Large intestine (tissue), 3 donors: ENCODE measurements around the gene EIPR1. TPM values are rescaled to one million over a fixed set of nuclear protein-coding genes. Genes with fewer than 3 reads are reported as not detected.
"Not testable (repeated sequence)": the region's sequence is repeated elsewhere in the genome, so short reads cannot be mapped to it uniquely, and the experiment has no call there.

ENCODE experiments used
- DNase-seq, 2 donors: peaks; one replicate each; pipeline versions ENCODE4 v3.0.0 to v3.0.0-alpha.2; 2013
- H3K27ac ChIP-seq: one replicate; pipeline ENCODE4 v1.5.1; 2013; ENCODE audit warnings: low read length
- H3K27me3 ChIP-seq: 2 replicates; pipeline ENCODE4 v1.6.1; 2013; ENCODE audit warnings: low read length; ENCODE audit not compliant: control insufficient read depth, insufficient read depth
- H3K36me3 ChIP-seq: 2 replicates; pipeline ENCODE4 v1.6.1; 2013; ENCODE audit warnings: low read length; ENCODE audit not compliant: control insufficient read depth, insufficient read depth
- H3K4me1 ChIP-seq: one replicate; pipeline ENCODE4 v1.6.1; 2013; ENCODE audit warnings: low read length; ENCODE audit not compliant: control insufficient read depth, insufficient read depth
- H3K4me3 ChIP-seq: one replicate; pipeline ENCODE4 v1.5.1; 2013; ENCODE audit warnings: low read length
- H3K9me3 ChIP-seq: one replicate; pipeline ENCODE4 v1.6.1; 2013; ENCODE audit warnings: mild to moderate bottlenecking, low read depth, low read length, moderate library complexity; ENCODE audit not compliant: control insufficient read depth
- WGBS: methylation state at CpG from one replicate; pipeline ENCODE4 v1.1.5; 2013; ENCODE audit warnings: low lambda C conversion rate; ENCODE audit not compliant: insufficient coverage; 5-methylcytosine and 5-hydroxymethylcytosine counted together
- polyA plus RNA-seq: library from polyadenylated mRNA; unstranded; fragments of 120-200 nt; gene quantifications from one replicate; pipeline ENCODE4 v1.2.1, GENCODE V29; 2013

The EIPR1 gene
- polyA plus RNA-seq, 1 donor = 22.5 TPM

- Histone ChIP-seq H3K27ac (no peak overlapping the region), H3K36me3 (peaks cover 2% of the 10 kb centered on the region), H3K9me3 (peaks cover 13% of the 10 kb centered on the region), H3K4me1 (no peaks in the 10 kb centered on the region), H3K4me3 (no peak overlapping the region), H3K27me3 (no peaks in the 10 kb centered on the region)
- no CpG with 5 or more reads among the region's 11 CpGs for WGBS
- no peak for DNase-seq
Measured at GRCh38 chr2:3204031-3204821, 173.4 kb downstream of the EIPR1 start.

GRCh38 chr2:3203497-3204019 lies 174.1 kb downstream of the EIPR1 start:
- no CpG with 5 or more reads among the region's 16 CpGs for WGBS
- peaks cover 16% of the 10 kb centered on the region for H3K9me3 ChIP-seq
- H3K27me3 ChIP-seq = no peaks in the 10 kb centered on the region
- H3K4me3 ChIP-seq = no peak overlapping the region
- peaks cover 2% of the 10 kb centered on the region for H3K36me3 ChIP-seq
- no peaks in the 10 kb centered on the region for H3K4me1 ChIP-seq
- H3K27ac ChIP-seq = no peak overlapping the region
- no peak for DNase-seq

GRCh38 chr2:3202926-3203325 lies 174.7 kb downstream of the EIPR1 start:
- H3K4me1 ChIP-seq = no peaks in the 10 kb centered on the region
- DNase-seq = no peak
- H3K27me3 ChIP-seq = no peaks in the 10 kb centered on the region
- 89% methylated on average over 5 of the region's 9 CpGs for WGBS
- no peak overlapping the region for H3K27ac ChIP-seq
- H3K36me3 ChIP-seq = peaks cover 2% of the 10 kb centered on the region
- H3K9me3 ChIP-seq = peaks cover 16% of the 10 kb centered on the region
- H3K4me3 ChIP-seq = no peak overlapping the region

GRCh38 chr2:3201281-3201680 lies 176.3 kb downstream of the EIPR1 start:
- Histone ChIP-seq H3K27me3 (no peaks in the 10 kb centered on the region), H3K27ac (no peak overlapping the region), H3K4me1 (no peaks in the 10 kb centered on the region), H3K4me3 (no peak overlapping the region), H3K9me3 (peaks cover 16% of the 10 kb centered on the region), H3K36me3 (peaks cover 5% of the 10 kb centered on the region)
- DNase-seq = no peak
- 100% methylated on average over 1 of the region's 12 CpGs for WGBS

GRCh38 chr2:3200420-3200939 lies 177.1 kb downstream of the EIPR1 start:
- no peak overlapping the region for H3K4me3 ChIP-seq
- peaks cover 16% of the 10 kb centered on the region for H3K9me3 ChIP-seq
- H3K36me3 ChIP-seq = peaks cover 9% of the 10 kb centered on the region
- H3K27me3 ChIP-seq = no peaks in the 10 kb centered on the region
- H3K27ac ChIP-seq = no peak overlapping the region
- no CpG with 5 or more reads among the region's 14 CpGs for WGBS
- no peaks in the 10 kb centered on the region for H3K4me1 ChIP-seq
- DNase-seq = no peak

- DNase-seq = no peak
- Histone ChIP-seq H3K27me3 (no peaks in the 10 kb centered on the region), H3K27ac (no peak overlapping the region), H3K36me3 (peaks cover 13% of the 10 kb centered on the region), H3K4me3 (no peak overlapping the region), H3K9me3 (peaks cover 16% of the 10 kb centered on the region), H3K4me1 (no peaks in the 10 kb centered on the region)
- WGBS = 100% methylated on average over 1 of the region's 12 CpGs
Measured at GRCh38 chr2:3199627-3200345, 177.8 kb downstream of the EIPR1 start.

GRCh38 chr2:3198671-3199192 lies 178.9 kb downstream of the EIPR1 start:
- not testable (repeated sequence) for DNase-seq, H3K27ac ChIP-seq, H3K27me3 ChIP-seq, H3K4me1 ChIP-seq, H3K4me3 ChIP-seq
- H3K36me3 ChIP-seq = peaks cover 18% of the 10 kb centered on the region
- H3K9me3 ChIP-seq = peaks cover 15% of the 10 kb centered on the region
- WGBS = no CpG with 5 or more reads among the region's 10 CpGs

- H3K27me3 ChIP-seq = no peaks in the 10 kb centered on the region
- DNase-seq = no peak
- no peak overlapping the region for H3K27ac ChIP-seq
- peaks cover 9% of the 10 kb centered on the region for H3K9me3 ChIP-seq
- H3K36me3 ChIP-seq = peaks cover 23% of the 10 kb centered on the region
- WGBS = no CpG with 5 or more reads among the region's 11 CpGs
- no peak overlapping the region for H3K4me3 ChIP-seq
- no peaks in the 10 kb centered on the region for H3K4me1 ChIP-seq
Measured at GRCh38 chr2:3198119-3198518, 179.5 kb downstream of the EIPR1 start.

- Histone ChIP-seq H3K27me3 (no peaks in the 10 kb centered on the region), H3K9me3 (peaks cover 9% of the 10 kb centered on the region), H3K4me1 (no peaks in the 10 kb centered on the region), H3K27ac (no peak overlapping the region), H3K36me3 (peaks cover 29% of the 10 kb centered on the region), H3K4me3 (no peak overlapping the region)
- 100% methylated on average over 1 of the region's 12 CpGs for WGBS
- no peak for DNase-seq
Measured at GRCh38 chr2:3197308-3197707, 180.3 kb downstream of the EIPR1 start.

GRCh38 chr2:3196716-3197115 lies 180.9 kb downstream of the EIPR1 start:
- 96% methylated on average over 5 of the region's 16 CpGs for WGBS
- Histone ChIP-seq H3K27ac (no peak overlapping the region), H3K36me3 (peaks cover 33% of the 10 kb centered on the region), H3K4me3 (no peak overlapping the region), H3K27me3 (no peaks in the 10 kb centered on the region), H3K4me1 (no peaks in the 10 kb centered on the region), H3K9me3 (peaks cover 9% of the 10 kb centered on the region)
- no peak for DNase-seq
